Right renal cortex interstitium (tissue), 3 donors: ENCODE data around the gene KRTAP5-11. TPM values are rescaled to one million over a fixed set of nuclear protein-coding genes. Genes with fewer than 3 reads are reported as not detected.
"Not testable (repeated sequence)": the region's sequence is repeated elsewhere in the genome, so short reads cannot be mapped to it uniquely, and the experiment has no call there.

Experiments used
- DNase-seq, 3 donors: peaks; one replicate each; pipeline ENCODE4 v3.0.0-alpha.2; 2013; ENCODE audit warnings: low read depth in 3 of 3, low spot score in 2 of 3
- polyA plus RNA-seq, 3 donors: library from polyadenylated mRNA; unstranded; fragments of 120-200 nt; gene quantifications; one replicate each; pipeline ENCODE4 v1.2.1, GENCODE V29; 2013; ENCODE audit not compliant: insufficient read length in 3 of 3

Gene KRTAP5-11
- polyA plus RNA-seq, 3 donors, result 0.28 TPM; not detected in 2

- DNase-seq, result not testable (repeated sequence)
These were observed 294 bp upstream of the KRTAP5-11 start for GRCh38 chr11:71582969-71583368.

DNA sequence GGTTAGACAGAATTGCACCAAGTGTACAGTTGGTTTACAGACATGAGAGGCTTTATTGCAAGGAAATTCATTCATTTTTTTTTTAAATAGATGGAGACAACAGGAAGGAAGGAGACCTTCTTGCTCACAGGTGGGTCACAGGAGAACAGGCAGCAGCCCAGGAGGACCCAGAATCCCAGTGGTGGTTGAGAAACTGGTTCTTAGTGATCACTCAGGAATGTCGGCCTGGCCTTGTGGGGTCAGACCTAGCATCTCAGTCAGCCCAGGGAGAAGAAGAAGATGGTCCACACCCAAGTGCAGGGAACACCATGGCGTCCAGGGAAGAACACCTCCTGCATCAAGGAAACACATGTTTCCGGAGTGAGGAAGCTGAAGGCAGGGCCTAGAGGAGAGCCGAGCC, 849 bp downstream of the KRTAP5-11 start:
- DNase-seq, result no peak

DNA sequence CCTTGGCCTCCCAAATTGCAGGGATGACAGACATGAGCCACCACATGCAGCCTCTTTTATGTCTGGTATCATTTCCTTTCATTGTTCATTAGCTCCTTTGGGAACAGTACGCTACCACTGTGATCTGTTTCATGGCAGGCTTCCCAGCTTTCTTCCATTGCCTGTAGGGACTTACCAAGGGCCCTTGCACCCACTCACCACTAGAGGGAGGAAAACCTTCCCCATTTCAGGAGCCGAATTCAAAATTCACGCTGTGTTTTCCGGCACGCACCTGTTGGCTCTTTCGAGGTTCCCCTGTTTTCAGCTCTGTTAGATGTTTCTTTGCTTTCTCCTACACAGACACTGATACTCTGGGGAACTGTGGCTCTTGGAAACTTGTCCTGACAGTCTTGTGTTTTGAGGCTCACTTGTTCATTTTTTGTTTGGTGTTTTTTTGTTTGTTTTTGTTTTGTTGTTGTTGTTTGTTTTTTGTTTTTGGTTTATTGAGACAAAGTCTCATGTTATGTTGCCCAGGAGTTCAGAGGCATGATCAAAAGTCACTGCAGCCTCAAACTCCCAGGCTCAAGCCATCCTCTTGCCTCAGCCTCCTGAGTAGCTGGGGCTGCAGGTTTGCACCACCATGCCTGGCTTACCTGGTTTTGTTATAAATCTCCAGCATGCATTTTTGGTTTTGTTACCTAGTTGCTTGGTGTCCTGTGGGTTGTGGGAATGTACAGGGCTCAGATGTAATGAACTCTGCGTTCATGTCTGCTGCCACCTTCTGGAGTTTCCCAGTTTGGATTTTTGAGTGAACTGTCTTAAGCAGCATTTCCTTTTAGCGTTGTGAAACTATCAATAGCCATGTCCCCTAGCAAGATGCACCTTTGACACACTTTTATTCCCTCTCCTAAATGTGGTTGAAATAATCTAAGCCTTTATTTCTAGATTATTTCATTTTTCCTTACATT, 2.3 kb downstream of the KRTAP5-11 start:
- no peak for DNase-seq

- DNase-seq, result not testable (repeated sequence)
These were observed 3.2 kb downstream of the KRTAP5-11 start for GRCh38 chr11:71579513-71579912.

- DNase-seq, result no peak
These were observed 5.1 kb downstream of the KRTAP5-11 start for GRCh38 chr11:71577469-71578004.

DNA sequence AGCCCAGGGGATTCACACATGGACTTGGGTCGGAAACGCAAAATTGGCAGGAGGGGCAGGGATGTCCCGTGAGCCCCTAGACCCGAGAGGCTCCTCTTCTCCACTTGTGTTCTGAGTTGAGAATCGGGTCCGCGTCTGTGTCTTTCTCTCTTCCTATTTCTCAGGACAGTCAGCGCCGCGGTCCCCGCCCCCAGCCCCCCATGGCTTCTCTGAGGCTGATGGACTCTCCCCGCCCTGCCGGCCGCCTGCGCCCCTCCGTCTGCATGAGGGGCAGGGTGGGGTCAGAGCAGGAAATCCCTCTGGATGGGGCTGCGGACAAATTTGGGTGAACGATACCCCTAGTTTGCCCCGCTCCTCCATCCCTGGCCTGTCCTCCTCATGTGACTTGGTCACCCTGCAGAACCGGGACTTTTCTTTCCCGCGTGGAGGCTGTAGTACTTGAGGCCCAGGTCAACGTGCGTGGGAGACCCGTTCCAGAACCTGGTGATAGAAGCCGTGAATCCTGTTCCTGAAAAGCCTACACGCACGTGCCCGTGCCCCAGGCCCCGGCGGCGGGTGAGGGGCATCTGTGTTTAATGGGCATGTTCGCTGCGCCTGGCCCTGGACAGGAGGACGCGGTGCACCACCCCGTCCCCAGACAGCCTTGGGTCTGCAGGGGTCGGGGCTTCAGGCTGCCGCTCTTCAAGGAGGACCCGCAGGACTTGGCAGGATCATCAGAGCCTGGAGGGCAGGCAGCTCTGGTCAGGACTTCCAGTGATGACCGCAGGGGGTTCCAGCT, 5.8 kb downstream of the KRTAP5-11 start:
- not testable (repeated sequence) for DNase-seq

- DNase-seq, result no peak
These were observed 6.8 kb downstream of the KRTAP5-11 start for GRCh38 chr11:71575723-71576424.

- no peak for DNase-seq
These were observed 8.3 kb downstream of the KRTAP5-11 start for GRCh38 chr11:71574418-71574817.

DNA sequence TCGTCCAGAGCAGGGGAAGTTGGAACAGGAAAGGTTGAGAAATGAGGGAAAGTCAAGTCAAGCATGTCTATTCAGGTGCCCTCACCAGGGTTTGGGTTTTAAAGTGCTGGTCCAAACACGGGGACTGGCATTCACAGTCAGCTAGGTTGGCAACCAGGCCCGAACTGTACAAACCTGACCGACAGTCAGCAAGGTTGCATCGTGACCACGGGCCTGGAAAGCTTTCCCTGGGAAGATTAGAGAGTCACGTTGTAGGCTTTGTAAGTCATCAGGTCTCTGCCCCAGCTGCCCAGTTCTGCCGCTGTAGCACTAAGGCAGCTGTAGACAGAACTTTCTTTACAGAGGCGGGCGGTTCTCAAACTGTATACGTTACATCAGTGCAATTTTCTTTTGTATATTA, 9.9 kb downstream of the KRTAP5-11 start:
- DNase-seq, result no peak

- not testable (repeated sequence) for DNase-seq
These were observed 11.4 kb downstream of the KRTAP5-11 start for GRCh38 chr11:71571101-71571850.

- no peak for DNase-seq
These were observed 13.8 kb downstream of the KRTAP5-11 start for GRCh38 chr11:71568704-71569349.

GRCh38 chr11:71567633-71568032, 15.0 kb downstream of the KRTAP5-11 start:
- DNase-seq, result not testable (repeated sequence)

- not testable (repeated sequence) for DNase-seq
These were observed 15.8 kb downstream of the KRTAP5-11 start for GRCh38 chr11:71566626-71567599.

GRCh38 chr11:71566081-71566620, 16.5 kb downstream of the KRTAP5-11 start:
- no peak for DNase-seq

GRCh38 chr11:71565263-71565662, 17.4 kb downstream of the KRTAP5-11 start, which contains the start of gene KRTAP5-10:
Gene KRTAP5-10 (plus strand): TSS chr11:71565563. CDS start chr11:71565588, 25 bp downstream.
- no peak for DNase-seq

DNA sequence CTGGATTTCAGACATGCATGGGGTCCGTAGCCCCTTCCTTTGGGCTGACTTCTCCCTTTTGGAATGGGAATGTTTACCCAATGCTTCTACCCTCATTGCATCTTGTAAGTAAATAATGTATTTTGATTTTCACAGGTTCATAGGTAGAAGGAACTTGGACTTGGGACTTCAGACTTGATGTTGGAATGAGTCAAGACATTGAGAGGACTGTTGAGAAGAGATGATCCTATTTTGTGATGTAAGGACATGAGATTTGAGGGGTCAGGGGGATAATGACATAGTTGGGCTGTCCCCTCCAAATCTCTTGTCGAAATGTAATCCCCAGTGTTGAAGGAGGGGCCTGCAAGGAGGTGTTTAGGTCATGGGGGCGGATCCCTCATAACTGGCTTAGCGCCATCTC, 18.2 kb downstream of the KRTAP5-11 start:
- no peak for DNase-seq

DNA sequence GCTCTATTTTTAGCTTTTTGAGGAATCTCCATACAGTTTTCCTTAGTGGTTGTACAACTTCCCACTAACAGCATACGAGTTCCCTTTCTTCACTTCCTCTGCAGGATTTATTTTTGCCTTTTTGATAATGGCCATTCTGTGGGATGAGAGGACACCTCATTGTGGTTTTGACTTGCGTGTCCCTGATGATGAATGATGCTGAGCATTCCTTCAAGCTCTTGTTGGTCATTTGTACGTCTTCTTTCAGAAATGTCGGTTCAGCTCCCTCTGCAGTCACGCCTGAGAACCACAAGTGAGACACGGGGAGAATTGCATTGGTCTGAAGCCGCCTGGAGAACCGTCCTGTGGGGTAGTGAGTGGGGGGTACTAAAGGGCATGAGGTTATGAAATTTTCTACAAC, 19.3 kb downstream of the KRTAP5-11 start:
- no peak for DNase-seq

DNA sequence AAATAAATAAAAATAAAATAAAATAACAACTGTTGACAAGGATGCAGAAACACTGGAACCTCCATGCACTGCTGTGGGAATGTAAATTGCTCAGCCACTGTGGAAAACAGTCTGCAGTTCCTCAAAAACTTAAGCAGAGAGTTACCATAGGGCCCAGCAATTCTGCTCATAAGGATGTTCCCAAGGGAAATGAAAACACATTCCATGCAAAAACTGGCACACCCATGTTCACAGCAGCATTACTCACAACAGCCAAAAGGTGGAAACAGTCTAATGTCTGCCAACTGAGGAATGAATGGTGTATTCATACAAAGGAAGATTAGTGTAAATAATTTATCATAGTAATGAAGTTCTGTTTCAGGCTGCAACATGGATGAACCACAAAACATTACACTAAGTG, 20.6 kb downstream of the KRTAP5-11 start:
- DNase-seq, result no peak
